Natural killer cell treated with Interleukin-12 subunit alpha and Interleukin-12 subunit beta and Interleukin-15 and Interleukin-18, amount 100 ng/mL, for 72 hours (primary cell): Measurements from ENCODE around the gene STK11IP. TPM values are rescaled to one million over a fixed set of nuclear protein-coding genes. Genes with fewer than 3 reads are reported as not detected.

Source experiments
- ATAC-seq, 2 donors: fragments of 150-1000 bp; cut with Tn5 transposase in 1 of 2; sonication (Bioruptor Pico), chemical (Tn5 transposase) in 1 of 2; 2 replicates each; pipeline ENCODE4 v1.10.0; 2021
- DNase-seq: peaks from one replicate; pipeline ENCODE4 v3.0.0; 2022; ENCODE audit warnings: low spot score
- H3K27ac Mint-ChIP-seq, 2 donors: 1 replicate in 1 of 2; 2 replicates in 1 of 2; pipeline ENCODE4 v1.8.0; 2022; ENCODE audit warnings: mixed read lengths in 2 of 2, mild to moderate bottlenecking in 1 of 2, moderate library complexity in 1 of 2
- H3K27me3 Mint-ChIP-seq, 2 donors: 1 replicate in 1 of 2; 2 replicates in 1 of 2; pipeline ENCODE4 v1.8.0; 2022; ENCODE audit warnings: mixed read lengths in 2 of 2
- H3K36me3 Mint-ChIP-seq: one replicate; pipeline ENCODE4 v1.8.0; 2022; ENCODE audit warnings: mixed read lengths
- H3K4me1 Mint-ChIP-seq, 2 donors: 1 replicate in 1 of 2; 2 replicates in 1 of 2; pipeline ENCODE4 v1.8.0; 2022; ENCODE audit warnings: low read depth in 2 of 2, mixed read lengths in 2 of 2, mild to moderate bottlenecking in 1 of 2
- H3K4me3 Mint-ChIP-seq: one replicate; pipeline ENCODE4 v1.8.0; 2022; ENCODE audit warnings: mixed read lengths
- H3K9me3 Mint-ChIP-seq: 2 replicates; pipeline ENCODE4 v1.8.0; 2022; ENCODE audit warnings: mixed read lengths
- total RNA-seq, 2 donors: library from RNA; stranded (reverse); gene quantifications; one replicate each; pipeline ENCODE4 v1.2.3, GENCODE V29; 2022

Gene STK11IP
- total RNA-seq, 2 donors from 2014 or later = 27.7 to 50.7 TPM

GRCh38 chr2:219661955-219662395, 64.3 kb downstream of the STK11IP start:
- DNase-seq (no peak), ATAC-seq (no peak)
- H3K36me3 Mint-ChIP-seq = peaks cover 8% of the 10 kb centered on the region
- H3K4me1 Mint-ChIP-seq = no peaks in the 10 kb centered on the region
- H3K9me3 Mint-ChIP-seq = no peaks in the 10 kb centered on the region
- H3K27ac Mint-ChIP-seq = no peak overlapping the region
- peaks cover 16 to 39% of the 10 kb centered on the region in 2 donors for H3K27me3 Mint-ChIP-seq
- H3K4me3 Mint-ChIP-seq = no peak overlapping the region

- no peak for ATAC-seq
- peaks cover 8% of the 10 kb centered on the region for H3K36me3 Mint-ChIP-seq
- DNase-seq = no peak
- H3K4me1 Mint-ChIP-seq = no peaks in the 10 kb centered on the region
- peaks cover 16 to 39% of the 10 kb centered on the region in 2 donors for H3K27me3 Mint-ChIP-seq
- no peak overlapping the region for H3K4me3 Mint-ChIP-seq
- no peak overlapping the region for H3K27ac Mint-ChIP-seq
- H3K9me3 Mint-ChIP-seq = no peaks in the 10 kb centered on the region
These were observed 64.9 kb downstream of the STK11IP start for GRCh38 chr2:219662566-219662965.

- peaks cover 16 to 33% of the 10 kb centered on the region in 2 donors for H3K27me3 Mint-ChIP-seq
- H3K4me3 Mint-ChIP-seq = no peak overlapping the region
- peaks cover 8% of the 10 kb centered on the region for H3K36me3 Mint-ChIP-seq
- no peaks in the 10 kb centered on the region for H3K4me1 Mint-ChIP-seq
- no peak overlapping the region for H3K27ac Mint-ChIP-seq
- no peak for ATAC-seq
- H3K9me3 Mint-ChIP-seq = no peaks in the 10 kb centered on the region
- DNase-seq = no peak
These were observed 65.6 kb downstream of the STK11IP start for GRCh38 chr2:219663116-219663762.

DNA sequence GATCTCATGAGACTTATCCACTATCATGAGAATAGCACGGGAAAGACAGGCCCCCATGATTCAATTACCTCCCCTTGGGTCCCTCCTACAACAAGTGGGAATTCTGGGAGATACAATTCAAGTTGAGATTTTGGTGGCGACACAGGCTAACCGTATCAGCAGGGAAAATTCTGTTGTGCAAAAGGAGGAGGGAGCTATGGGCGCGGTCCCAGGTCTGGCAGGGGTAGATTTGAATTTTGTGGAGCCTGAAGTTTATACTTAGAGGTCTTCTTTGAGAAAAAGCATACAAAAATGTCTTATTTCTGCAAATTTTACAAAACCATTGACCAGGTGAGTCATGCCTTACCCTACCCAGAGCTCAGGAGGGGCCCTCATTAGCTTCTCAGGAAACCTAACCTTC, 66.4 kb downstream of the STK11IP start:
- Mint-ChIP-seq H3K4me3 (no peak overlapping the region), H3K4me1 (no peaks in the 10 kb centered on the region), H3K36me3 (peaks cover 8% of the 10 kb centered on the region), H3K9me3 (no peaks in the 10 kb centered on the region), H3K27me3 (peaks cover 17 to 27% of the 10 kb centered on the region in 2 donors), H3K27ac (no peak overlapping the region)
- DNase-seq (no peak), ATAC-seq (no peak)

- Mint-ChIP-seq H3K4me3 (no peak overlapping the region), H3K9me3 (no peaks in the 10 kb centered on the region), H3K4me1 (no peaks in the 10 kb centered on the region), H3K27ac (no peak overlapping the region), H3K36me3 (peaks cover 8% of the 10 kb centered on the region), H3K27me3 (peaks cover 19 to 30% of the 10 kb centered on the region in 2 donors)
- no peak for DNase-seq
- ATAC-seq = no peak
These were observed 67.3 kb downstream of the STK11IP start for GRCh38 chr2:219664944-219665343.

- H3K9me3 Mint-ChIP-seq = no peaks in the 10 kb centered on the region
- H3K4me1 Mint-ChIP-seq = no peaks in the 10 kb centered on the region
- peaks cover 19 to 30% of the 10 kb centered on the region in 2 donors for H3K27me3 Mint-ChIP-seq
- H3K27ac Mint-ChIP-seq = no peak overlapping the region
- peaks cover 4% of the 10 kb centered on the region for H3K36me3 Mint-ChIP-seq
- ATAC-seq = no peak
- H3K4me3 Mint-ChIP-seq = no peak overlapping the region
- DNase-seq = no peak
These were observed 68.3 kb downstream of the STK11IP start for GRCh38 chr2:219665926-219666325.

Other genes with a start within 250 kb of the STK11IP start
- gene DNPEP, start 209.9 kb upstream of the STK11IP start, total RNA-seq = 100 to 1,000 TPM in 1 of 2 donors, 10 to 100 TPM in 1; 85.3 to 116 TPM
- not detected for gene DES, start 179.5 kb upstream of the STK11IP start, total RNA-seq
- under 1 TPM in 1 of 2 donors, not detected in 1; 0.86 TPM for gene SPEG, start 163.0 kb upstream of the STK11IP start, total RNA-seq
- gene GMPPA, start 99.0 kb upstream of the STK11IP start, total RNA-seq = 10 to 100 TPM; 55.5 to 67.1 TPM
- gene ASIC4, start 83.4 kb upstream of the STK11IP start, total RNA-seq = under 1 TPM in 1 of 2 donors, not detected in 1; 0.12 TPM
- gene CHPF, start 54.0 kb upstream of the STK11IP start, total RNA-seq = 10 to 100 TPM; 52.4 to 57.5 TPM
- 1 to 10 TPM; 3.6 to 7.6 TPM for gene TMEM198, start 53.8 kb upstream of the STK11IP start, total RNA-seq
- gene OBSL1, start 26.3 kb upstream of the STK11IP start, total RNA-seq = 1 to 10 TPM in 1 of 2 donors, not detected in 1; 2.9 TPM
- not detected for gene INHA, start 25.5 kb upstream of the STK11IP start, total RNA-seq
- gene SLC4A3, start 29.8 kb downstream of the STK11IP start, total RNA-seq = not detected